Measurements from ENCODE around the gene DNAH1. TPM values are rescaled to one million over a fixed set of nuclear protein-coding genes. Genes with fewer than 3 reads are reported as not detected.

Gene DNAH1
- total RNA-seq, 1 experiment from 2014 or later = 2.4 TPM

DNA sequence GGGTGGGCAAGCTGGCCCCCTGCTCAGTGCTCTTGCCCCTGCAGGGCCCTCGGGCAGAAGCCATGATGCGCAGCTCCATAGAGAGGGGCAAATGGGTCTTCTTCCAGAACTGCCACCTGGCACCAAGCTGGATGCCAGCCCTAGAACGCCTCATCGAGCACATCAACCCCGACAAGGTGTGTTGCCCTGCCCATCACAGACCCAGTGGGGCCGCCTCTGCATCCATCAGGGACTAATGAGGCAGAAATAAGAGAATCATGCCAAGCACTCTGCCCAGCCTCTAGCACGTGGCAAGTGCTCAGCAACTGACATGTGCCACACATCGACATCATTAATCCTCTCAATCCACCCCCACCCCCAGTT lies 79.4 kb downstream of the DNAH1 start:
- no peak for TF ChIP-seq TCF7L2 (IDR thresholded peaks at IDR 0.05; ENCODE audit: low read depth, low read length)
- no peak for TF ChIP-seq SIN3A (IDR thresholded peaks at IDR 0.05; ENCODE audit: borderline replicate concordance, insufficient read depth, low read depth, low read length)
- H3K4me1 ChIP-seq (ENCODE audit: control insufficient read depth, insufficient read depth, low read length) = no peaks in the 10 kb centered on the region
- no TSS peak for BruUV-seq (replicated peaks)
- intact Hi-C loops (cut with micrococcal nuclease; ENCODE audit: unreplicated experiment) = no loop called here
- ATAC-seq (no peak), DNase-seq (ENCODE audit: low read depth, low spot score) (no peak)
- no peaks in the 10 kb centered on the region for H3K27me3 ChIP-seq (ENCODE audit: control insufficient read depth, insufficient read depth, low read length)
- CTCF ChIA-PET = no interaction called here
- H3K9me3 ChIP-seq (ENCODE audit: control insufficient read depth, insufficient read depth, low read depth, low read length) = no peaks in the 10 kb centered on the region
- in situ Hi-C loops (cut with HindIII; ENCODE audit: low pct_unique_long_range_greater_than_20kb, low sequenced_read_pairs) = no loop called here
- no peak overlapping the region for H3K4me3 ChIP-seq (ENCODE audit: low read depth in 2 of 2, low read length in 2 of 2)
- H3K36me3 ChIP-seq (ENCODE audit: control insufficient read depth, insufficient read depth, low read length) = no peaks in the 10 kb centered on the region
- no peak overlapping the region for H3K27ac ChIP-seq (ENCODE audit: low read length)
- POLR2A ChIA-PET = interaction anchor here (0.7 kb wide), 1 partner anchor 155 kb away, joined by 9 read pairs; no protein-coding TSS in a partner anchor

DNA sequence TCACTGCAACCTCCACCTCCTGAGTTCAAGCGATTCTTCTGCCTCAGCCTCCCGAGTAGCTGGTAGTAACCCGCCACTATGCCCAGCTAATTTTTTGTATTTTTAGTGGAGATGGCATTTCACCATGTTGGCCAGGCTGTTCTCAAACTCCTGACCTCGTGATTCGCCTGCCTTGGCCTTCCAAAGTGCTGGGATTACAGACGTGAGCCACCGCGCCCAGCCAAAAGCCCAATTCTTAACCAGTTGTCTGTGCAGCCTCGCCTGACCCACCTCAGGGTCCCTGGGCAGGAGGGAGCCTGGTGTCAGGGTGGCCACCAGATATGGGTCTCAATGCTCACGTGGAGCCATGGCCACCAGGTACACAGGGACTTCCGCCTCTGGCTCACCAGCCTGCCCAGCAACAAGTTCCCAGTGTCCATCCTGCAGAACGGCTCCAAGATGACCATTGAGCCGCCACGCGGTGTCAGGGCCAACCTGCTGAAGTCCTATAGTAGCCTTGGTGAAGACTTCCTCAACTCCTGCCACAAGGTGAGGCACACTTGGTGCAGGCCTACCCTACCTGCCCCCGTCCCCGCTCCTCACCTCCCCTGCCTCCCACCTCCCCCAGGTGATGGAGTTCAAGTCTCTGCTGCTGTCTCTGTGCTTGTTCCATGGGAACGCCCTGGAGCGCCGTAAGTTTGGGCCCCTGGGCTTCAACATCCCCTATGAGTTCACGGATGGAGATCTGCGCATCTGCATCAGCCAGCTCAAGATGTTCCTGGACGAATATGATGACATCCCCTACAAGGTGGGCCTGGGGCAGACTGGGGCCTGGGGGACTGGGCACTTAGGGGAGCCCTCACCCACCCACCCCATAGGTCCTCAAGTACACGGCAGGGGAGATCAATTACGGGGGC lies 80.1 kb downstream of the DNAH1 start:
- Histone ChIP-seq H3K27me3 (ENCODE audit: control insufficient read depth, insufficient read depth, low read length) (no peaks in the 10 kb centered on the region), H3K9me3 (ENCODE audit: control insufficient read depth, insufficient read depth, low read depth, low read length) (no peaks in the 10 kb centered on the region), H3K4me3 (ENCODE audit: low read depth in 2 of 2, low read length in 2 of 2) (no peak overlapping the region), H3K36me3 (ENCODE audit: control insufficient read depth, insufficient read depth, low read length) (no peaks in the 10 kb centered on the region), H3K27ac (ENCODE audit: low read length) (no peak overlapping the region), H3K4me1 (ENCODE audit: control insufficient read depth, insufficient read depth, low read length) (no peaks in the 10 kb centered on the region)
- DNase-seq (ENCODE audit: low read depth, low spot score) (no peak), ATAC-seq (no peak)
- CTCF ChIA-PET = no interaction called here
- POLR2A ChIA-PET = interaction anchor here (0.7 kb wide), 1 partner anchor 156 kb away, joined by 9 read pairs; no protein-coding TSS in a partner anchor
- TF ChIP-seq TCF7L2 (IDR thresholded peaks at IDR 0.05; ENCODE audit: low read depth, low read length) (no peak), SIN3A (IDR thresholded peaks at IDR 0.05; ENCODE audit: borderline replicate concordance, insufficient read depth, low read depth, low read length) (no peak), POLR2AphosphoS5 (IDR thresholded peaks at IDR 0.05; ENCODE audit: low read depth, low read length) (no peak)
- TF ChIP-seq, protein P1, sequence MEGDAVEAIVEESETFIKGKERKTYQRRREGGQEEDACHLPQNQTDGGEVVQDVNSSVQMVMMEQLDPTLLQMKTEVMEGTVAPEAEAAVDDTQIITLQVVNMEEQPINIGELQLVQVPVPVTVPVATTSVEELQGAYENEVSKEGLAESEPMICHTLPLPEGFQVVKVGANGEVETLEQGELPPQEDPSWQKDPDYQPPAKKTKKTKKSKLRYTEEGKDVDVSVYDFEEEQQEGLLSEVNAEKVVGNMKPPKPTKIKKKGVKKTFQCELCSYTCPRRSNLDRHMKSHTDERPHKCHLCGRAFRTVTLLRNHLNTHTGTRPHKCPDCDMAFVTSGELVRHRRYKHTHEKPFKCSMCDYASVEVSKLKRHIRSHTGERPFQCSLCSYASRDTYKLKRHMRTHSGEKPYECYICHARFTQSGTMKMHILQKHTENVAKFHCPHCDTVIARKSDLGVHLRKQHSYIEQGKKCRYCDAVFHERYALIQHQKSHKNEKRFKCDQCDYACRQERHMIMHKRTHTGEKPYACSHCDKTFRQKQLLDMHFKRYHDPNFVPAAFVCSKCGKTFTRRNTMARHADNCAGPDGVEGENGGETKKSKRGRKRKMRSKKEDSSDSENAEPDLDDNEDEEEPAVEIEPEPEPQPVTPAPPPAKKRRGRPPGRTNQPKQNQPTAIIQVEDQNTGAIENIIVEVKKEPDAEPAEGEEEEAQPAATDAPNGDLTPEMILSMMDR (IDR thresholded peaks at IDR 0.05) = no peak
- TF ChIP-seq, protein P2, sequence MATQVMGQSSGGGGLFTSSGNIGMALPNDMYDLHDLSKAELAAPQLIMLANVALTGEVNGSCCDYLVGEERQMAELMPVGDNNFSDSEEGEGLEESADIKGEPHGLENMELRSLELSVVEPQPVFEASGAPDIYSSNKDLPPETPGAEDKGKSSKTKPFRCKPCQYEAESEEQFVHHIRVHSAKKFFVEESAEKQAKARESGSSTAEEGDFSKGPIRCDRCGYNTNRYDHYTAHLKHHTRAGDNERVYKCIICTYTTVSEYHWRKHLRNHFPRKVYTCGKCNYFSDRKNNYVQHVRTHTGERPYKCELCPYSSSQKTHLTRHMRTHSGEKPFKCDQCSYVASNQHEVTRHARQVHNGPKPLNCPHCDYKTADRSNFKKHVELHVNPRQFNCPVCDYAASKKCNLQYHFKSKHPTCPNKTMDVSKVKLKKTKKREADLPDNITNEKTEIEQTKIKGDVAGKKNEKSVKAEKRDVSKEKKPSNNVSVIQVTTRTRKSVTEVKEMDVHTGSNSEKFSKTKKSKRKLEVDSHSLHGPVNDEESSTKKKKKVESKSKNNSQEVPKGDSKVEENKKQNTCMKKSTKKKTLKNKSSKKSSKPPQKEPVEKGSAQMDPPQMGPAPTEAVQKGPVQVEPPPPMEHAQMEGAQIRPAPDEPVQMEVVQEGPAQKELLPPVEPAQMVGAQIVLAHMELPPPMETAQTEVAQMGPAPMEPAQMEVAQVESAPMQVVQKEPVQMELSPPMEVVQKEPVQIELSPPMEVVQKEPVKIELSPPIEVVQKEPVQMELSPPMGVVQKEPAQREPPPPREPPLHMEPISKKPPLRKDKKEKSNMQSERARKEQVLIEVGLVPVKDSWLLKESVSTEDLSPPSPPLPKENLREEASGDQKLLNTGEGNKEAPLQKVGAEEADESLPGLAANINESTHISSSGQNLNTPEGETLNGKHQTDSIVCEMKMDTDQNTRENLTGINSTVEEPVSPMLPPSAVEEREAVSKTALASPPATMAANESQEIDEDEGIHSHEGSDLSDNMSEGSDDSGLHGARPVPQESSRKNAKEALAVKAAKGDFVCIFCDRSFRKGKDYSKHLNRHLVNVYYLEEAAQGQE (IDR thresholded peaks at IDR 0.05; ENCODE audit: insufficient read depth in 1 of 2, low read depth in 2 of 2, low read length in 1 of 2) = no peak
- in situ Hi-C loops (cut with HindIII; ENCODE audit: low pct_unique_long_range_greater_than_20kb, low sequenced_read_pairs) = no loop called here
- intact Hi-C loops (cut with micrococcal nuclease; ENCODE audit: unreplicated experiment) = no loop called here
- BruUV-seq (replicated peaks) = no TSS peak

Measured in Panc1 (cell line).